ENCODE measurements around the gene STK32B.

STK32B gene

GRCh38 chr4:5078009-5078408 lies 26.7 kb downstream of the STK32B start:
- no peak for DNase-seq

DNA sequence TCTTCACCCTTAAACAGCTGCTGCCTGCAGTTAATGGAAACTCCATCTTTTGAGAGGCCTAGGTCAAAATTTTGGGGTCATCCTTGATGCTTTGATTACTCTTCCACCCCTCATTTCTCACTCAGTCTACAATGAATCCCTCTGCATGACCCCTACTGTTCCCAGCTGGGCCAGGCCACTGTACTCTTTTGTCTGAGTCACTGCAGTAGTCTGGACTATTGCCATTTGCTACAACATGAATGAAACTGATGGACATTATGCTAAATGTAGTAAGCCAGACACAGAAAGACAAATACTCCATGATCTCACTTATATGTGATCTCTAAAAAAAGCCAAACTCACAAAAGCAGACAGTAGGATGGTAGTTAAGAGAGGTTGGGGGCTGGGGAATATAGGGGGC lies 28.3 kb downstream of the STK32B start:
- peak; percentile 45 for DNase-seq

GRCh38 chr4:5081441-5081999 lies 30.2 kb downstream of the STK32B start:
- DNase-seq, result no peak

DNA sequence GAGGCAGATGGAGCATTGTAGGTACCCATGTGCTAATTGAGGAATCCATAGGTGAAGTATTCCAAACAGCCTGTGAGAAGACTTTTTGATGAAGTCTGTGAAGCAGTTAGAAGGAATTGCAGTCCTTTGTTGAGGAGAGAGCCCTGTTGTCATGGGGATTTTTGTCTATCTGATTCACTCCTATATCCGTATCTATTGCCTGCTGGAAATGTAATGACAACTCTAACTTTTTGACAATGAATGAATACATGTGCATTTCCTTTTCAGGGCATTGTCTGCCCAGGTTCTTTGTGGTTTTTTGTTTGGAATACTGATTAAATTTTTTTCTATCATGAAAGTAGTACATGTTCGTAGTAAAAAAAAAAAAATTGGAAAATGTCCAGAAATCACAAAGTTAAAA lies 31.1 kb downstream of the STK32B start:
- DNase-seq, result no peak

- DNase-seq, result peak; percentile 61
Observed at GRCh38 chr4:5084911-5085475, 33.7 kb downstream of the STK32B start.

- no peak for DNase-seq
Observed at GRCh38 chr4:5086535-5086934, 35.3 kb downstream of the STK32B start.

GRCh38 chr4:5096261-5096660 lies 45.0 kb downstream of the STK32B start:
- no peak for DNase-seq

DNA sequence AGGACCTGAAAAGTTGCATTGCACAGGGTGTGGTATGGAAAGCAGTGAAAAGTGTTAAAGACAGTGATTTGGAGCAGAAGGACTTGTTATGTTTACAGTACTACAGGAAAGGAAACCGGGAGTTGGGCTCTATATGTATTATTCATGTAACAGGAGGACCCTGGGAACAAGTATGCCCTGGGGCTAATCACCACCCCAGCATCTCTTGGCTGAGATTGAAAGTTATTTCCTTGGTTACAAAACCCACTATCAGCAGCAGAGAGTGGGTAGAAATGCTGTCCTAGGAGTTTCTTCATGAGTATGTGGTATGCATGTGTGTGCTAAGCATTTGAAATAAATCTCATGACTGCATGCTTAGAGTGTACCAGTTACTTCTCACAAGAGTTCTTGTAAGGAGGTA lies 46.9 kb downstream of the STK32B start:
- DNase-seq, result peak; percentile 44

DNA sequence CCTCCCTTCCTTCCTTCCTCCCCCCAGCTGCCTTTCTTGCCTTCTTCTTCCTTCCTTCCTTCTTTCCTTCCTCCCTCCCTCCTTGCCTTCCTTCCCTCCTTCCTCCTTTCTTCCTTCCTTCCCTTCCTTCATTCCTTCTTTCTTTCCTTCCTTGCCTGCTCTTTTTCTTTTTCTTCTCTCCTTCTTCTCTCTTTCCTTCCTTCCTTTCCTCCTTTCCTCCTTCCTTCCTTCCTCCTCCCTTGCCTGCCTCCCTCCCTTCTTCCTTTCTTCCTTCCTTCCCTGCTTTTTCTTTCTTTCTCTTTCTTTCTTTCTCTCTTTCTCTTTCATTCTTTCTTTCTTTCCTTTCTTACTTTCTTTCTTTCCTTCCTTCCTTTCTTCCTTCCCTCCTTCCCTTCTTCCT lies 49.1 kb downstream of the STK32B start:
- DNase-seq, result no peak

GRCh38 chr4:5100986-5101385 lies 49.7 kb downstream of the STK32B start:
- DNase-seq, result no peak

DNA sequence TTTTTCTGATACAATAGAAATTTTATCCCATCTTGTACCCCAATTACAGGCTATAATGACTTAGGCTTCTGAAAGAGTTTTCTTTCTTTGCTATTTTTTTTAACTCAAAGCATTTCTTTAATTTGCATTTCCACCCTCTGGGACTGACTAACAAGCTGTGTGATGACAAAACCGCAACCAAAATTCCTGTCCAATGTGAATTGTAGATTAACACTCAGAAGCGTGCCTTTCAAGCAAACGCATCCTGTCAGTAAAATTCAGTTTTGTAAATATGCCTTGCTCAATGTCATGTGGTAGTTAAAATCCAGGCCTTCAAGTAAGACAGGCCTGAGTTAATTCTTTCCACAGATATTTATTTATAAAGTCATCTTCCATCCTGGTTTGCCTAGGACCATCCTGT lies 50.3 kb downstream of the STK32B start:
- peak; percentile 39 for DNase-seq

- DNase-seq, result no peak
Observed at GRCh38 chr4:5110901-5111300, 59.6 kb downstream of the STK32B start.

GRCh38 chr4:5112333-5113095 lies 61.2 kb downstream of the STK32B start:
- no peak for DNase-seq

DNA sequence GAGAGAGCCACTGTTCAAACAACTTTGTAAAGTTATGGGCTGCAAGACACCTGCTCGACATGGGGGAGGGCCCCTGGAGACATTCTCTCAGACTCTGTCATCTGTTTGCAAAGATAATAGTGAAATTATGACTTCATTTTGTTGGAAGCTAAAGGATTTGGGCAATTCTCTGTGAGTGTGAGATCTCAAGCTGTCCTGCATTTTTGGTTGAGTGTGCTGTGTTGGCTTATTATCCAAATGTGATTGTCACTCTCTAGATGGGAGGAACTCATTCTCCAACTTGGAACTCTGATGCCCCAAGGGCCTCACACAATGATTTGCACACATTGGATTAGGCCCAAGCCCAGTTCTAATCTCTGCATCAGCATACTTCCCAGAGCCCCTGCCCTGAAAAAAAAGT lies 63.7 kb downstream of the STK32B start:
- DNase-seq, result peak; percentile 74

- peak; percentile 18 for DNase-seq
Observed at GRCh38 chr4:5118091-5118786, 67.0 kb downstream of the STK32B start.

DNA sequence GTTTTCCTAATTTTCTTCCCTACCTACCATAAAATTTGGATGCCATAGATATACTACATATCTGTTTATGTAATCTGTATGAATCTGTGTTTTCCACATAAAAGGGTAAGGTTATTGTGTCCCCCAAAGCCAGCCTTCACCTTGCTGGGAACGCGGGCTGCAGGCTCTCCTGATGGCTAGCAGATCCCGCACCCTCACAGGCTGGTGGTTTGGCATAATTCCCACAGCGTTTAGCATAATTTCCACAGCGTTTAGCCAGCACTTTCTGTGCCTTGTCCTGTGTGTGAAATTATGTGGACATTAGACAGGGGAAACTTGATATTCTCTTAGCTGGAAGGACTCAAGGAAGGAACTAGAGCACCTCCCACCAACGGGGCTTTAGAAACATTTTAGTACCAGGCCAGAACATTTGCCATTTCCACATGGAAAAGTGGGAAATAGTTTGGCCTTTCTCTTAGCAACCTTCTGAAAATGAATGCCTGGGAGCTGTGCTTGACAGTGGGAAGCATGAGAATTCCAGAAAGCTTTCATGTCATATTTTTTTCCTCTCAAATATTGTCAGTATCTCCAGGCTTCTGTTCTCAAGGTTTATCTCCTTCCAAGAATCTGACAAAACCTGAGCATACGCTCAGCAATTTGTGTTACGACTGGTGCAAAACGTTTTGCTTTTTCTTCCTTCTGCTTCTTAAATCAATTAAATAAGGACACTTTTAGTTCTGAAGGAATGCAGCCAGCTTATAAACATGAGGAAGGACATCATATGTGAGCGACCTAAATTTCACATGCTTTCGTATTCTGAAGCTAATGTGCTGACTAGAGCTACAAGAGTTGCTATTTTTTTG lies 67.9 kb downstream of the STK32B start:
- DNase-seq, result no peak

- no peak for DNase-seq
Observed at GRCh38 chr4:5120067-5120466, 68.8 kb downstream of the STK32B start.

DNA sequence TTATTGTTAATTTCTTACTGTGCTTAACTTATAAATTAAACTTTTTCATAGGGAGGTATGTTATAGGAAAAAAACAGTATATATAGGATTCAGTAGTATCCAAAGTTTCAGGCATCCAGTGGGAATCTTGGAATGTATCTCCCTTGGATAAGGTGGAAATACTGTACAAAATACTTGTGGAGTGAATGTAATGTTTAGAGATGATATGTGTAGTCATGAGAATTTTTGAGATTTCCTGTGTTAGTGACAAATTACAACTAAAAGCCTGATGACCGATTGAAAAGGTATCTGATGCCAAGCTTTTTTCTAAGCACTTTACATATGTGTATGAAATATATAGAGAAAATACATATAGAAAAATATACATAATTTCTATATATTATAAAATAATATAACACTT lies 69.2 kb downstream of the STK32B start:
- DNase-seq, result peak; percentile 20

GRCh38 chr4:5122114-5122513 lies 70.8 kb downstream of the STK32B start:
- no peak for DNase-seq

DNA sequence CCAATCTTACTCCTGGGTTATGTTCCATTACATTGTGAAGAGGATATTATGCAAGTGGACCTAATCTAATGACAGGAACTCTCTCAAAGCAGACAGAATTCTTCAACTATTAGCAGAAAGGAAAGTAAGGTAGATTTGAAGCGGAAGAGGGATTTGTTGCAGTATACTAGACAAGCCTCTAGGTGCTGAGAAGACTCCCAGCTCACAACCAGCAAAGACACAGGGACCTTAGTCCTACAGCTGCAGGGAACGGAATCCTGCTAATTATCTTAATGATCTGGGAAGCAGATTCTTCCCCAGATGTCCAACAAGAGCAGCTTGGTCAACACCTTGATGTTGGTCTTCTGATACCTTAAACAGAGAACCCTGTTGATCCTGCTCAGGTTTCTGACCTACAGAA lies 73.6 kb downstream of the STK32B start:
- DNase-seq, result no peak

DNA sequence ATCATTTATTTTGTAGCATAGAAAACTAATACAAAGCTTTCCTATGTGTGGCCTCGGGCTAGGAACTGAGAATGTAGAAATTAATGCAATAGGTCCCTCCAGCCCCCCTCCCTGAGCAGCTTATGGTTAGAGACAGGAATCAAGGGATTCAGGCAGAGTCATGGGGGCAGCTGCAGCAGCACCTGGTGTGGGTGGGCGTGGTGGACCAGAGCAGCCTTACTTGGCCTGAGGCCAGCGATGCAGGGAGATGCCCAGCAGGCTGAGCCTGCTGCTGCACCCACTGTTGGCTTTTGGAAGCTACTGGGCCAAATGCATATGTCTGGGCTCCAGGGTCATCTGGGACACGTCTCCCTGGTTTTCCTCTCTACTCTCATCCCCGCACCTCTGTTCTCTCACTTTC lies 74.0 kb downstream of the STK32B start:
- no peak for DNase-seq

DNA sequence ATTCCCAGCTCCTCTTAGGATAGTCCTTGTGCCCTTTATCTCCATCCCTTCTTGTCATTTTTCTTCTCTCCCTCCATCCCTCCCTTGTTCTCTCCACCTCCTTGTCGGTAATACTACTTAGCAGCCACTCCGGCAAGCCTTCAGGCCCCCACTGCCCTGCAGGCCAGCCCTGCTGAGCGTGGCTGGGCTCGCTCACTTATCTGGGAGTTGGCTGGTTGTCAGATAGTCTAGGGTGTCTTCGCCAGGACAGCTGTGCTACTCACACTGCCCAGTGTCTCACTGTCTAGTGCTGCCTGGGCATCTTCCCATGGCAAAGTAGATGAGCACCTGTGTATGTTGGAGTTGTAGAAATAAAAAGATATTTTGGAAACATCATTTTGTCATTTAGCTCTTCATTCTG lies 75.0 kb downstream of the STK32B start:
- DNase-seq, result no peak

DNA sequence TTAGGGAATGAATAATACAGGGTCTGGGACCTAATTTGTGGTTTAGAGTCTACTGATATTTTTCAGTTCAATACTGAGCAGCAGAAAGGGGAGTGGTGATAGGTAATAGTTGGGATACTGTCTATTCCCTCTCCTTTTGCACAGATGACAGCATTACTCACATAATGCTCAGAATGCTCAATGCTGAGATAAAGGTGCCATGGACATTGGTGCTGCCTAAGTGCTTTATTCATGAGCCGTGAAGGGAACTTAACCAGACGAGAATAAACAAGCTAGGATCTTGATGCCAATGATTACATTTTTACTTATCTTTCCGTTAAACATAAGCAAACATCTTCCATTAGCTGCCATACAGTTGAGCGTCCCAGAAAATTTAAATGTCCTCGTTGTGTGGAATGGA lies 75.6 kb downstream of the STK32B start:
- DNase-seq, result no peak

Measured in EL (cell line).